Activated gamma-delta T cell treated with Interleukin-2 at 50 U/mL for 16 hours (primary cell): ENCODE data around the gene HTD2.

Source experiments
- DNase-seq: peaks from one replicate; pipeline ENCODE4 v3.0.0-alpha.2; 2020

Gene HTD2

DNA sequence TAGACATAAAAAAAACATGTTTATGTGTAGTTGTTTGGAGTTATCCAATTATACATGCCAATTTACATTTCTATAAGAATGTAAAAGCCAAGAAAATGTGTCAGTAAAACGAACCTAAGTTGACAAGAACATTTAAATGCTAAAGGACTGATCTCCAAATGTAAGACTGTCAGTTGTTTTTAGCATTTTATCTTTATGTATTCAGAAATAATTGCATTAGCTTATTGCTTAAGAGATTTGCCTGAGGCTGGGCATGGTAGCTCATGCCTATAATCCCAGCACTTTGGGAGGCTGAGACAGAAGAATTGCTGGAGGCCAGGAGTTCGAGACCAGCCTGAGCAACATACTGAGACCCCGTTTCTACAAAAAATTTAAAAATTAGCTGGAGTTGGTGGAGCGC is 53.3 kb downstream of the HTD2 start:
- DNase-seq: no peak

DNA sequence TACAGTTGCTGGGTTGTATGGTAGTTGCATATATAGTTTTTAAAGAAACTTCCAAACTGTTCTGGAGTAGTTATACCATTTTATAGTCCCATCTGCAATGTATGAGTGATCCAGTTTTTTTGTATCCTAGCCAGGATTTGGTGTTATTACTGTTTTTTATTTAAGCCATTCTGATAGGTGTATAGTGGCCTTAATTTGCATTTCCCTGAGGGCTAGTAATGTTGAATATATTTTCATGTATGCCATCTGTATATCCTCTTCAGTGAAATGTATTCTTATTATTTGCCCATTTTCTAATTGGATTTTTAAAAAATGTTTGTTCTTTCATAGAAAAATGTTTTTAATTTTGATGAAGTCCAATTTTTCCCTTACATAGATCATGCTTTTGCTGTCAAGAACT is 55.5 kb downstream of the HTD2 start:
- no peak for DNase-seq

DNA sequence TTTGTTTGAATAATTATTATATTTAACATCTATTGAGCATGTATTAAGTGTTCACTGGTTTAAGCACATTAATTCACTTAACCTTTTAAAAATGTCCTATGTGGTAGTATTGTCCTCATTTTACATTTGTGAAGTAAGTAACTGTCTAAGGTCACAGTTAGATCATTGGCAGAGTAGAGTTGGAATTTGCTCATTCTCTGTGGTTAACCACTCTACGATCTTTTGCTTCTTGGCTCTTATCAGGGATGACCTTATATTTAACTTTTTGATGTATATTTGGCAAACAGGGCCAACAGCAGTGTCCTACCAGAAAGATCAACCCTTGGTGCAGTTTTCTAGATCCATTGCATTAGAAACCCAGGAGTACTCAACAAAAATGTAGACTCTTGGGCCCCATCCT is 60.4 kb downstream of the HTD2 start:
- DNase-seq: no peak

DNA sequence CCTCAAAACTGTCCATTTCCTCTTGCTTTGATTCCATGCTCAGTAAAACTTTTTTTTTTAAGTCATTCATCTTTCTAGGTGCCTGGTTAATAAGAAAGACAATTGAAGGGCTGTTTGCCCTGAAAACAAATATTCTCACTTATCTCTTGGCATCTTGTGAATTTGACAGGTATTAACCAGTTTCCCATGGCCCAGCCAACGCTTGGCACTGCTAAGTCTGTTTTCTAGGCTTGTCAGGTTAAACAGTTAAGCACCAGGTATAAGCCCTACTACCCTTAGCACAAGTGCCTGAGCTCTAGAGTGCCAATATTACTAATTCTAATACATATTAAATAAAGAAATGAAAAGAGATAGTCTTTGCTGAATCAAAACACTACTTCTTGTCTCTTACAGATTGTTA is 62.7 kb downstream of the HTD2 start:
- no peak for DNase-seq
